Measurements from ENCODE around the gene VPS13D.

DNA sequence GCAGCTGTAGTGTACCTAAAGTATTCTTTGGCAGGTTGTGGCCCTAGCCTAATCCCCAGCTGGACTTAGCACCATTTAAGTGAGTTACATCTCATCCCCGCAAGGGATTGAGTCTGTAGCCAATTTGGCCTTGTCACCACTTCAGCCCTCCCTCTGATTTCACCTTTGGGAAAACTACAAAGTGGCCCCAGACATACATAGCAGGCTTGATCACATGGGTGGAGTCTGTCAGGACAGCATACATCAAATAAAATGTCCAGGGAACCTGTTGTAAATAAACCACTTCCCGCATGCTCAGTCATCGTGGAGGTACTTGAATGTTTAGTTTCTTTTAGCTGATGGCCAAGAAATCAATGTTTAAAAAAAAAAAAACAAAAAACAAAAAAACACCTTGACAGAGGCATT, 245.7 kb downstream of the VPS13D start:
- TF ChIP-seq, protein P1, sequence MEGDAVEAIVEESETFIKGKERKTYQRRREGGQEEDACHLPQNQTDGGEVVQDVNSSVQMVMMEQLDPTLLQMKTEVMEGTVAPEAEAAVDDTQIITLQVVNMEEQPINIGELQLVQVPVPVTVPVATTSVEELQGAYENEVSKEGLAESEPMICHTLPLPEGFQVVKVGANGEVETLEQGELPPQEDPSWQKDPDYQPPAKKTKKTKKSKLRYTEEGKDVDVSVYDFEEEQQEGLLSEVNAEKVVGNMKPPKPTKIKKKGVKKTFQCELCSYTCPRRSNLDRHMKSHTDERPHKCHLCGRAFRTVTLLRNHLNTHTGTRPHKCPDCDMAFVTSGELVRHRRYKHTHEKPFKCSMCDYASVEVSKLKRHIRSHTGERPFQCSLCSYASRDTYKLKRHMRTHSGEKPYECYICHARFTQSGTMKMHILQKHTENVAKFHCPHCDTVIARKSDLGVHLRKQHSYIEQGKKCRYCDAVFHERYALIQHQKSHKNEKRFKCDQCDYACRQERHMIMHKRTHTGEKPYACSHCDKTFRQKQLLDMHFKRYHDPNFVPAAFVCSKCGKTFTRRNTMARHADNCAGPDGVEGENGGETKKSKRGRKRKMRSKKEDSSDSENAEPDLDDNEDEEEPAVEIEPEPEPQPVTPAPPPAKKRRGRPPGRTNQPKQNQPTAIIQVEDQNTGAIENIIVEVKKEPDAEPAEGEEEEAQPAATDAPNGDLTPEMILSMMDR (IDR thresholded peaks at IDR 0.05): no peak
- no peak for TF ChIP-seq POLR2A (IDR thresholded peaks at IDR 0.05)

Measured in testis (tissue), 2 donors.